Endothelial cell of umbilical vein (primary cell): ENCODE measurements around the gene OR2F2.

Experiments
- EZH2 ChIP-seq: IDR thresholded peaks from 2 replicates; pipeline ENCODE4 v1.6.1; 2012; ENCODE audit warnings: borderline replicate concordance, low read depth, mild to moderate bottlenecking, moderate library complexity, low read length, inconsistent platforms; ENCODE audit not compliant: severe bottlenecking
- POLR2A ChIP-seq: IDR thresholded peaks from 2 replicates; pipeline ENCODE4 v1.6.1; 2012; ENCODE audit warnings: low read depth, mild to moderate bottlenecking, control low read depth, low read length
- TF ChIP-seq, protein P1 (sequence below), 2 donors: IDR thresholded peaks; 1 replicate in 1 of 2; 2 replicates in 1 of 2; pipeline ENCODE4 v1.5.1; 2011; ENCODE audit warnings: low read length in 2 of 2, mild to moderate bottlenecking in 2 of 2, moderate library complexity in 2 of 2, control low read depth in 1 of 2, inconsistent platforms in 1 of 2, low read depth in 1 of 2; ENCODE audit not compliant: insufficient read depth in 1 of 2; ENCODE audit errors: extremely low read depth in 1 of 2
- TF ChIP-seq, protein P2 (sequence below): IDR thresholded peaks from 2 replicates; pipeline ENCODE4 v1.6.1; 2011; ENCODE audit not compliant: insufficient read depth, insufficient read length

DNA sequence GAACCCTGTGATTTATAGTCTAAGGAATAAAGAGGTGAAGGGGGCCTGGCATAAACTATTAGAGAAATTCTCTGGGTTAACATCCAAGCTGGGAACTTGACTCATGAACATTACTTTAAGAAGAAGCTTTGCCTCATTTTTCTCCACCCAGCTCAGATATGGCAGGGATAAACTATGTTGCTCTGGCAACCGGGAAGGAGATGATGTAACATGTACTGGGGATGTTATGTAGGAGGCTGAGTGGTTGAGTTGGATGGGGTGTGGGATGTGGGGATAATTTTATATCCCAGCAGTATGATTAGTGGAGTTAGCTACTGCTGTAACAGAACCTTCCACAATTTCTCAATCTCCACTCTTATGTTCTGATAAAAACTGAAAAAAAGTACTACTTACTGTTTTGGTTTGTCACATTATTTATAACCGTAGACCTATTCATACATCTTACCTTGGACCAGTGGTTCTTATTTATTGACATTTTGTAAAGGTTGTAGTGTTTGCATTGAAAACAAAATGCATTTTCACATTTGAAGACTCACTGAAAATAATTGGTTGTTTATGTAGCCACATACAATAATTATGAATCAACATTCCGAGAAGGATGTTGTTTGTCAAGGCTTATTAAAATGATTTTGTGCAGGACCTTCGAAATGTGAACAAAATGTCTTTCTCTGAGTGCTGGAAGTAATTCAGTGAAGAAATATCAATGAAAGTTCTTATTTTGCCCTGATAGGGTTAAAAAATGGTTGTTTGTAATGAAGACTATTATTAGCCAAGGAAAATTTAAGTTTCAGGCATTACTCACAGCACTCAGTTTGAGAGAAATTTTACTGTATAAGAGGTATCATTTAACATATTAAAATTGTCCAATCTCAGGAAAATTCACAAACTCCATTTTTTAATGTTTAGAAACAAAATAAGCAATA, 1.3 kb downstream of the OR2F2 start:
- no peak for TF ChIP-seq EZH2
- no peak for TF ChIP-seq POLR2A
- TF ChIP-seq, protein P1, sequence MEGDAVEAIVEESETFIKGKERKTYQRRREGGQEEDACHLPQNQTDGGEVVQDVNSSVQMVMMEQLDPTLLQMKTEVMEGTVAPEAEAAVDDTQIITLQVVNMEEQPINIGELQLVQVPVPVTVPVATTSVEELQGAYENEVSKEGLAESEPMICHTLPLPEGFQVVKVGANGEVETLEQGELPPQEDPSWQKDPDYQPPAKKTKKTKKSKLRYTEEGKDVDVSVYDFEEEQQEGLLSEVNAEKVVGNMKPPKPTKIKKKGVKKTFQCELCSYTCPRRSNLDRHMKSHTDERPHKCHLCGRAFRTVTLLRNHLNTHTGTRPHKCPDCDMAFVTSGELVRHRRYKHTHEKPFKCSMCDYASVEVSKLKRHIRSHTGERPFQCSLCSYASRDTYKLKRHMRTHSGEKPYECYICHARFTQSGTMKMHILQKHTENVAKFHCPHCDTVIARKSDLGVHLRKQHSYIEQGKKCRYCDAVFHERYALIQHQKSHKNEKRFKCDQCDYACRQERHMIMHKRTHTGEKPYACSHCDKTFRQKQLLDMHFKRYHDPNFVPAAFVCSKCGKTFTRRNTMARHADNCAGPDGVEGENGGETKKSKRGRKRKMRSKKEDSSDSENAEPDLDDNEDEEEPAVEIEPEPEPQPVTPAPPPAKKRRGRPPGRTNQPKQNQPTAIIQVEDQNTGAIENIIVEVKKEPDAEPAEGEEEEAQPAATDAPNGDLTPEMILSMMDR (IDR thresholded peaks at IDR 0.05; ENCODE audit: extremely low read depth in 1 of 2, insufficient read depth in 1 of 2, low read depth in 1 of 2, low read length in 2 of 2), result no peak
- TF ChIP-seq, protein P2, sequence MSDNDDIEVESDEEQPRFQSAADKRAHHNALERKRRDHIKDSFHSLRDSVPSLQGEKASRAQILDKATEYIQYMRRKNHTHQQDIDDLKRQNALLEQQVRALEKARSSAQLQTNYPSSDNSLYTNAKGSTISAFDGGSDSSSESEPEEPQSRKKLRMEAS, result no peak
